A673 (cell line): Measurements from ENCODE around the gene RNPEP. TPM values are rescaled to one million over a fixed set of nuclear protein-coding genes. Genes with fewer than 3 reads are reported as not detected.
A peak's percentile ranks its signal among the peaks of the same experiment; 100 is the strongest.

Experiments used
- BruUV-seq: library from RNA; stranded (reverse); fragments of 400-500 nt; replicated peaks from 2 replicates; lab custom pipeline; 2021; lab: Mats Ljungman, UMichigan
- CTCF ChIA-PET: fragments of 300-600 bp; sonication (Branson Sonifier 250); formaldehyde crosslinking; loops from one replicate; lab custom pipeline; 2022; ENCODE audit warnings: antibody characterized with exemption; lab: Charles Lee
- POLR2A ChIA-PET: fragments of 300-600 bp; sonication (Branson Sonifier 250); formaldehyde crosslinking; loops from one replicate; lab custom pipeline; 2022; ENCODE audit warnings: antibody characterized with exemption; ENCODE audit not compliant: low non-redundant PET; lab: Charles Lee
- DNase-seq: peaks from one replicate; pipeline ENCODE4 v3.0.0-alpha.2; 2015; ENCODE audit warnings: low spot score
- H3K27ac ChIP-seq: fragments of 200-600 bp; sonication (generic); 2 replicates; pipeline ENCODE4 v1.5.1; 2016; ENCODE audit warnings: mixed run types, low read depth, mild to moderate bottlenecking, mixed read lengths, antibody characterized with exemption, low read length; ENCODE audit not compliant: poor library complexity, severe bottlenecking
- H3K27me3 ChIP-seq: fragments of 200-600 bp; sonication (generic); replicated peaks from 2 replicates; pipeline ENCODE4 v1.6.1; 2017; ENCODE audit warnings: mixed run types, low read depth, mild to moderate bottlenecking, mixed read lengths, antibody characterized with exemption, low read length; ENCODE audit not compliant: insufficient read depth, poor library complexity
- H3K36me3 ChIP-seq: fragments of 200-600 bp; sonication (generic); 2 replicates; pipeline ENCODE4 v1.6.1; 2016; ENCODE audit warnings: mixed run types, mild to moderate bottlenecking, mixed read lengths, antibody characterized with exemption, low read length; ENCODE audit not compliant: insufficient read depth, poor library complexity, severe bottlenecking
- H3K4me1 ChIP-seq: fragments of 200-600 bp; sonication (generic); 2 replicates; pipeline ENCODE4 v1.6.1; 2017; ENCODE audit warnings: mixed run types, mild to moderate bottlenecking, mixed read lengths, antibody characterized with exemption, low read length; ENCODE audit not compliant: insufficient read depth, poor library complexity, severe bottlenecking
- H3K4me3 ChIP-seq: fragments of 200-600 bp; sonication (generic); 2 replicates; pipeline ENCODE4 v1.5.1; 2016; ENCODE audit warnings: low read depth, mixed run types, mild to moderate bottlenecking, mixed read lengths, low read length; ENCODE audit not compliant: poor library complexity, severe bottlenecking
- H3K9me3 ChIP-seq: fragments of 200-600 bp; sonication (generic); 2 replicates; pipeline ENCODE4 v1.6.1; 2016; ENCODE audit warnings: mixed run types, low read depth, mild to moderate bottlenecking, mixed read lengths, antibody characterized with exemption, low read length; ENCODE audit not compliant: poor library complexity, severe bottlenecking
- CTCF ChIP-seq: fragments of 300-800, 200-600 bp; sonication (generic); conservative IDR thresholded peaks from 2 replicates; pipeline ENCODE4 v1.5.1; 2017; ENCODE audit warnings: low read depth, mild to moderate bottlenecking, antibody characterized with exemption, low read length, moderate library complexity, mixed read lengths
- EZH2 ChIP-seq: fragments of 200-600 bp; sonication (generic); IDR thresholded peaks from 2 replicates; pipeline ENCODE4 v1.6.1; 2017; ENCODE audit warnings: borderline replicate concordance, low read depth, mild to moderate bottlenecking, mixed read lengths, antibody characterized with exemption, low read length; ENCODE audit not compliant: poor library complexity, severe bottlenecking
- intact Hi-C: fragments of 100-400 bp; cut with micrococcal nuclease; formaldehyde crosslinking; loops from one replicate; pipeline ENCODE4 v1.10.0; 2022; ENCODE audit not compliant: unreplicated experiment
- total RNA-seq: library from RNA; stranded (reverse); gene quantifications from 2 replicates; pipeline ENCODE4 v1.2.3, GENCODE V29; 2021

RNPEP gene
- total RNA-seq, 1 experiment from 2014 or later: 59.3 TPM

GRCh38 chr1:202023001-202023433 is 40.6 kb downstream of the RNPEP start:
- POLR2A ChIA-PET: no interaction called here
- H3K27ac ChIP-seq: no peak overlapping the region
- no TSS peak for BruUV-seq
- CTCF ChIA-PET: no interaction called here
- H3K27me3 ChIP-seq: no peaks in the 10 kb centered on the region
- H3K9me3 ChIP-seq: no peaks in the 10 kb centered on the region
- intact Hi-C loops: no loop called here
- H3K4me3 ChIP-seq: no peak overlapping the region
- no peaks in the 10 kb centered on the region for H3K4me1 ChIP-seq
- DNase-seq: no peak
- TF ChIP-seq CTCF (no peak), EZH2 (no peak)
- H3K36me3 ChIP-seq: no peaks in the 10 kb centered on the region

GRCh38 chr1:202029171-202029665 is 46.8 kb downstream of the RNPEP start:
- Histone ChIP-seq H3K4me1 (no peaks in the 10 kb centered on the region), H3K27me3 (no peaks in the 10 kb centered on the region), H3K36me3 (no peaks in the 10 kb centered on the region), H3K27ac (no peak overlapping the region), H3K9me3 (no peaks in the 10 kb centered on the region), H3K4me3 (no peak overlapping the region)
- DNase-seq: peak; percentile 29
- no peak for TF ChIP-seq EZH2
- TF ChIP-seq CTCF: no peak
- POLR2A ChIA-PET: no interaction called here
- intact Hi-C loops: no loop called here
- BruUV-seq: no TSS peak
- CTCF ChIA-PET: no interaction called here

GRCh38 chr1:202029727-202030126 is 47.3 kb downstream of the RNPEP start:
- no peaks in the 10 kb centered on the region for H3K9me3 ChIP-seq
- POLR2A ChIA-PET: no interaction called here
- no peak overlapping the region for H3K4me3 ChIP-seq
- H3K27me3 ChIP-seq: no peaks in the 10 kb centered on the region
- CTCF ChIA-PET: no interaction called here
- no peaks in the 10 kb centered on the region for H3K36me3 ChIP-seq
- no TSS peak for BruUV-seq
- peaks cover 4% of the 10 kb centered on the region for H3K4me1 ChIP-seq
- no peak for DNase-seq
- H3K27ac ChIP-seq: no peak overlapping the region
- TF ChIP-seq EZH2 (no peak), CTCF (no peak)
- intact Hi-C loops: no loop called here
